HG03439 (cell line): ENCODE results near the gene MTG2.

Source experiments
- ATAC-seq: cut with Tn5 transposase; IDR thresholded peaks from one replicate; pipeline ENCODE4 v1.9.1; 2021; ENCODE audit warnings: mild to moderate bottlenecking, moderate library complexity; ENCODE audit not compliant: unreplicated experiment

The MTG2 gene

DNA sequence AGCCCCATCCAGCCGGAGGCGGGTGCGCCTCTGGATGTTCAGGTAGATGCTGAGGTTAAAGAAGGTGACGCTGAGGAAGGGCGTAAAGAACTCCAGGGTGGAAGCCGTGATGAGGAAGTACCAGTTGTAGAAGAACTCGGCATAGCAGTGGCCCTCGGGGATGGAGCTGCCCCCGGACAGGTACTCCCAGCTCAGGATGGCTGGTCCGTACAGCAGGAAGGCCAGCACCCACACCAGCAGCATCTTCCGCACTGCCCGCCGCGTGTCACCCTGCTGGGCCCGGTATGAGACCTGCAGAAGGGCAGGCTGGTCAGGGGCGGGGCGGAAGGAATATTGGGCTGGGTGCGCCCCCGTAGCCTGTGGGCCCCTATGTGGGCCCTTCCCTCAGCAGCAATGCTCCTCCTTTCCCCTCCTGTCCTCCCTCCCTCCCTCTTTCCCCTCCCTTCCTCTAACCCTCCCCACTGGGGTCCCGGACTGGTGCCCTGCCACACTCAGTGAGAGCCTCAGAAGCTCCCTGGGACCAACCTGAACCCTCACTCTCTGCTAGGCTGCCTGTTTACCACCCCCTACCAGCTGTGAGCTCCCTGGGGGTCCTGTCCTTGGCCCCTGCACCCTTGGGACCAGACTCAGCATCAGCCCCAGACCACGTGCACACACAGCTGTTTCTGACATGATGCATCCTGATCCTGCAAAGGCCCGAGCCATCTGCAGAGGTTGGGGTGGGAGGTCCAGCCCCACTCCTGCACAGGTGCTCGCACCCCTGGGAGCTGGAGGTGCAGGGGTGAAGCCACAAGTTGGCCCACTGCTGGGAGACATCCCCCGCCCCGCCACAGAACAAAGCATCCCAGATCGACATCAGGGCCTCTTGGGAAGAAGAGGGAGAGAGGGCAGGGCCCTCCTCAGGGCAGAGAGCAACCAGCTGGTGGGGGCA lies 34.1 kb downstream of the MTG2 start:
- ATAC-seq: no peak

DNA sequence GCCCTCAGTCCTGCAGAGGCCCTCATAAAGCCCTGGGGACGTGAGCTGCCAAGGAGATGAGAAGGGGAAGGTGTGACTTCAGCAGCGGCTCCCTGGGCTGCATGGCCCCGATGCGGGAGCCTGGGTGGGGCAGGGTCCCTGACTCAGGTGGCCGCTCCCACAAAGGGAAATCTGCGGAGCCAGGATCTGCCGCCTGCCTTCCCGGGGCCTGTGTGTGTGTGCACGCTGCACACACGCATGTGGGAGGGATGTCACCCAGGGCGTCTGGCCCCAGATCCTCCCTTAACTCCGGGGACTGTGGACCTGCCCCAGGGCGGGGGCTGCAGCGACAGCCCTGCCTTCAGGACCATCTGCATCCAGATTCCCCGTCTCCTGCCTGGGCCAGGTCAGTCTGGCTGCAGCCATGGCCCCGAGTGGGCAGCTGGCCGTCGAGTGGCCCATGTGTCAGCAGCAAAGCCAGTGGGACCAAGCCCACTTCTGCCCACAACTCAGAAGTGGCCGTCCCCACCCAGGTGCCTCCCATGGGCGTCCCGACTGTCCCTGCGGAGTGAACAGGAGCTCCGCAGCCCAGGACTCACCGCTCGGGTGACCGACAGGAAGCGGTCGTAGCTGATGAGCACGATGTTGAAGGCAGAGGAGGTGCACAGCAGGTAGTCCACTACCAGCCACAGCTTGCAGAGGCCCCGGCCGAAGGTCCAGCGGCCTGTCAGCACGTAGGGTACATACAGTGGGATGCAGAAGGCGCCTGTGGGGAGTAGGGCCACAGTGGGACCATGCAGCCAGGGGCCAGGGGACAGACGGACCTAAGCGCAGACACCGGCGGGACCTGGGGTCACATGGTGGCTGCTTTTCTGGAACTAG lies 35.3 kb downstream of the MTG2 start:
- ATAC-seq: no peak

DNA sequence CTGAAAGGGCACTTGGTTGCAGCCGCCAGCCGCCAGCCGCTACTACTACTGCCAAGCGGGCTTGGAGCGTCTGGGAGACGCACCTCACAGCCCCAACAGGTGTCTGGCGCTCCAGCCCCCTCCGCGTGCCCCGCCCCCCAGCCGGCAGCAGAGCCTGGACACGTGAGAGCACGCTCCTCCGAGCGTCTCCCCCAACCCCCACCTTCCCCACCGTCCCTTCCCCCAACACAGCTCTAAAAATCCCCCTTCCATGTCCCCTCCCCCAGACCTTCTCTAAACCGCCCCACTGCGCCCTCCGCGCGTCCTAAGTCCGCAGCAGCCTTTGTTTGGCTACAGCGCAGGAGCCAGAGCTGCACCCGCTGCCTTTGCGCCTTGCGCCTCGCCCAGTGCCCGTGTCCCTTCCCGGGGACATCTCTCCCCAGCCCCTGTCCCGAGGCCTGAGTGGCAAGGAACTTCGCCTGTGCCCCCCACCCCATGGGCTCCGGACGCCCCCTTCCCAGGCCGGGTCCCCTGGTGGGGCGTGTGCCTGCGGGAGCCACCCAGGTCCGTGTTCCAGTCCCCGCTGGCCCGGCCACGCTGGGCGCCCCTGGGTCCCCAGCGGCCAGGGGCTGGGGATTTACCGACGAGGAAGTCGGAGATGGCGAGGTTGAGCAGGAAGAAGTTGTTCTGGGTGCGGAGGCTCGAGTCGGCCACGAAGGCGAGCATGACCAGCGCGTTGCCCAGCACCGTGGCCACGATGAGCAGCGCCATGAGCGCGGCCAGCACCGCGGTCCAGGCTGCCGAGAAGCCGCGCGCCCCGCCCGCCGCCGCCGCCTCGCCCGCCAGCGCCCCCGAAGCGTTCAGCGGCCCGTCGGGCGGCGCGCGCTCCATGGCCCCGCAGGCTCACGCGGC lies 36.5 kb downstream of the MTG2 start:
- no peak for ATAC-seq

DNA sequence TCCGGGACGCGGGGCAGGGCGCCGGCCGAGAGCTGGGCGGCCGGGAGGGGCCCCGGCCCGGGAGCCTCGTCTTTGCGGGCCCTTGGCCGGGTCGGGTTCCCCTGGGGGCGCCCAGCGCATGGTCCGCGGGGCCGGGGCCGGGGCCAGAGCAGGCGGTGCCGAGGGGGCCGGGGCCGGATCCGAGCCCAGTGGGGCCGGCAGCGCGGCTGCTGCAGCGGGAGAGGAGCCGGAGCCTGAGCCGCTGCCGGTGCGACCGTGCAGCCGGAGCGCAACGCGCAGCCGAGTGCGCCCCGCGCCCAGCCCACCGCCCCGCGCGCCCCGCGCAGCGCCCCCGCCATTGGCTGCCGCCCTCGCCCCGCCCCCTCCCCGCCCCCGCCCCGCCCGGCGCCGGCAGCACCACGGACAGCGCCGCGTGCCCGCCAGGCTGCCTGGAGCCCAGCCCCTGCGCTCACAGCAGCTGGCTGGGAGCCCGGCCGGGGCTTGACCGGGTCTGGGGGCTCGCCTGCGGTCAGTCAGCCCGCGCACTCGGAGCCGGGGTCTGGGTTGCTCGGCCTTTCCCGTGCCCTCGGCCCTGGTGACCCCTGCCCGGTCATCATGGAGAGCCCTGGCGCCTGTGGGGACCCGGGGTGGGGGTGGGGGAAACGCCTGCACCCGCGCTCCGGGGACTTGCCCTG lies 37.3 kb downstream of the MTG2 start, which contains the start of gene HRH3:
TSS of gene HRH3 (minus strand) at position 287 of the 674 bp plus-strand sequence. CDS start 308 bp downstream, outside the sequence.
- no peak for ATAC-seq

DNA sequence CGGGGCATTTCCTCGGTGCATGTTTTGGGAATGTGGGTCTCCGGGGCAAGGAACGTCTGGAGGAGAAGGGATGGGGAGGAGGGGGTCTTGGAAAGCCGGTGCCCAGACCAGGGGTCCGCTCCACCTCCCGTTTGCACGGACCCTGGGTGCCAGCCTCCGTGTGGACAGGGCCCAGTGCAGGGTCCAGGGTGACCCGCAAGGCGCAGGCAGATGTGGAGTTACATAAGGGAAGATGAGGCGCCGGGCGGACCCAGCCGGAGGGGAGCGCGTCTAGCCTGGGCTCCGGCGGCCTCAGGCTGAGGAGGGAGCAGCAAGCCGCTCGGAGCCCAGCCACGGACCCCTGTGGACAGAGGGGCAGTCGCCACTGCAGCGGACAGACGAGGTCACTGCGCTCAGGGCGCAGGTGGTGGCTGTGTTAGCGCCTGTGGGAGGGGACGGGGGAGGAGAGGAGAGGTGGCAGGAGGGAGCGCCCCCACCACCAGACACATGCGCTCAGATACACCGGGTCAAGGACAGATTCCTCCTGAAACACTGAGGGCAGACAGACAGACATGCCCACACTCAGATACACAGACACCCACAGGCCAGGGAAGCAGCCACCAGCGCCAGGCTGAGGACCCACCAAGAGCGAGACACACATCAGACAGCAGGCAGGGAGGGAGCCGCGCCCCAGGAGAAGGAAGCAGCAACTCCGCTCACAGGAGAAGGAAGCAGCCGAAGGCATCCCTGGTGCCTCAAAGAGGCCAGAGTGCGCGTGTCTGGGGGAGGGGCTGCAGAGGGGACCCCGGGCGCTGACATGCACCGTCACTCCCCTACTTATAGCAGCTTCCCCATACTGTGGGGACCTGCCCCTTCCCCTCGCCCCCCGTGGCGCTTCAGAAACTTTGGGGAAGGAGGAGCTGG lies 38.1 kb downstream of the MTG2 start:
- no peak for ATAC-seq

DNA sequence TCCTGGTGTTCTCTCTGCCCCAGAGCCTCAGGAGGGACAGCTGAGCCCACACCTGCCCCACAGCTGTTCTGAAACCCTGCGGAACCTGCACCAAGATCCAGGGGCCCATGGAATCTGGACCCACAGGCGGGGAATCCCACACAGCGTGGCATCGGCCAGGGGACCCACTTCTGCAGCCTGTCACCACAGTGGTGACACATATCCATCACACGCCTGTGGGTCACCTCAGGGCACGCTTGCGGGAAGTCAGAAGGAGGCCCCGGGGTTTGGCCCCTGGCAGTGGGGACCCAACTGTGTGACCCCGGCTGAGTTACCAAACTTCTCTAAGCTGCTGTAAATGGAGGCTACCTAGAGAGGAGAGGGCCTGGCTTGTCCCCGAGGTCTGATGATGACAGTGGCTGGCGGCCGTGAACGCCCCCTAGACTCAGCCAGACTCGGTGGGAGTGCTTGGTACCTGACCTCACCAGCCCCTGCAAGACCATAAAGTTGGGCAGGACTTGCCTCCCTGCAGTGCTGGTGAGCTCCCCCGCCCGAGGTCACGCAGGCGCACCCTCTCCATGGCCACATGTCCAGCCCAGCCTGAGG lies 39.5 kb downstream of the MTG2 start:
- no peak for ATAC-seq

DNA sequence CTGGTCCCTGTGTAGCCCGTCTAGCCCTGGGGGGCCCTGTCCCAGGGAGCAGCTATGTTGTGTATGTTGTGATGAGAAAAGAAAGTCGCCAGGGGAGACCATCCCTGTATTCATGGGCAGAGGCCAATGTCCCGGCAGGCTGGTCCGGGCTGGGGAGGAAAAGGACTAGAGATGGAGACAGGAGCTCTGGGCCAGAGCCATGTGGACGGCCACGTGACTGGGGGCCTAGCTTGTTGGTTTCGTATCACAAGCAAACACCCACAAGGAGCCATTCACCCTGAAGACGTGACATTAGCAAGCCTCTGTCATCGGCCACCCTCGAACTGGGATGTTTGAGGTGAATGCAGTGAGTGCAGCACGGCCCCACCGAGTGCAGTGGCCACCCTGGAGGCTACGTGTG lies 40.1 kb downstream of the MTG2 start:
- no peak for ATAC-seq

DNA sequence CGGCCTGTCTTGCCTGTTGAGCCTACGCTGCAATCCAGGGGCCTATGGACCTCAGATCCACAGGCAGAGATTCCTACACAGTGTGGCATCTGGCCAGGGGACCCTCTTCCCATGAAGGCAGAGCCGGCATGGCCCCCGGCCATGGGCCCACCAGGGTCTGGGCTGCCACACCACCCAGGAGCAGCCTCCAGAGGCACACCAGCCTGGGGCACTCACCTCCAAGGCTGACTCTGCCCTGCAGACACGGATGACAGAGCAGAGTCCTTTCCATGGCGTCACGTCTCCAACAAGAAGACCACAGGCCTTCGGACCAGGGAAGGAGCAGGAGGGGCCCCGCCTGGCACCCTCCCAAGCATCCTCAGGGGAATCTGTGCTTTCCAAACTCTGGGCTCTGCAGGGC lies 40.7 kb downstream of the MTG2 start:
- ATAC-seq: no peak

DNA sequence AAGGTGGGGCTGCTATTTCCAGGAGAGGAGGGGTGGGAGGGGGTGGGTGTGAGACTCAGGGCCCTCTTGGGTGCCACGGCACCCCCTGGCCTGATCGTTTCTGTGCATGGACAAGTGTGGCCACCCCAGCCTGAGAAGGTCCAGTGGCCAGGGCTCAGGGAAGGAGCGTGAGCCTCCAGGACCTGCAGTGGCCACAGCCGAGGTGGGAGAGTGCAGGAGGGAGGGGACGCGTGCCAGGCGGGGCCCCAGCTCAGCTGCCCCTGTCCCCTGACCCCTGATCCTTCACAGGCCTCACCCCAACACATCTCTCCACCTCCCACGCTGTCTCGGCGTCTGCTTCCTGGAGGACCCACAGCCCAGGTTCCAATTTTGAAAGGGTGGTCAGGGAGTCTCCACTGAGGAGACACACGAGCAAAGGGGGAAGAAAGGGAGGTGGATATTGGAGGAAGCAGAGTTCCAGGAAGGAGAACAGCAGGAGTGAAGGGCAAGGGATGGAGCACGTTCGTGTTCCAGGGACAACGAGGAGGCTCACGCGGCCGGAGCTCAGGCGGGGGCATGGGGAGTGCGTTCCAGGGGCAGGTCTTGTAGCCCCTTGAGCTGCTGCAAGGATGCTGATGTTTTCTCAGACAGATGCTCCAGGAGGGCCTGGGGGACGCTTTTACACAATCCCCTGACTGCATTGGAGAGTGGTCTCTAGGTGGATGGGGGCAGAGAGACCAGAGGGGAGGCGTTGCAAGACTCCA lies 41.5 kb downstream of the MTG2 start:
- ATAC-seq: no peak

DNA sequence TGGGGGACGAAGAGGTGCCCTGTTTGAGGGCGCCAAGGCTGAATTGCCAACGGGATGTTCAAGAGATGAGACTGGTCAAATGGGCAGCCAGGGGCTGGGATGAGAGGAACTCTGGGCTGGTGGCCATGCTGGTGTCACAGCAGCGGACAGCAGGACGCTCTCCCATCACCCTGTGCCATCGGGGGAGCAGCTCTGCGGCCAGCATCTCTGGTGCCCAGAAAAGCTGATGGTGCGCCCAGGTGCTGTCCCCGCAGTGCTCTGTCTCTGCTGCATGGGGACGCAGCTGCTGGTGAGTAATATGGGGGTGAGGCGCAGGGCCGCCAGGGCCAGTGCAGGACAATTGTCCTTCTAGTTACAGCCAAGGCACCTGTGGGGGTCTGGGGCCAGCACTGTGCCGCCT lies 42.2 kb downstream of the MTG2 start:
- ATAC-seq: no peak

DNA sequence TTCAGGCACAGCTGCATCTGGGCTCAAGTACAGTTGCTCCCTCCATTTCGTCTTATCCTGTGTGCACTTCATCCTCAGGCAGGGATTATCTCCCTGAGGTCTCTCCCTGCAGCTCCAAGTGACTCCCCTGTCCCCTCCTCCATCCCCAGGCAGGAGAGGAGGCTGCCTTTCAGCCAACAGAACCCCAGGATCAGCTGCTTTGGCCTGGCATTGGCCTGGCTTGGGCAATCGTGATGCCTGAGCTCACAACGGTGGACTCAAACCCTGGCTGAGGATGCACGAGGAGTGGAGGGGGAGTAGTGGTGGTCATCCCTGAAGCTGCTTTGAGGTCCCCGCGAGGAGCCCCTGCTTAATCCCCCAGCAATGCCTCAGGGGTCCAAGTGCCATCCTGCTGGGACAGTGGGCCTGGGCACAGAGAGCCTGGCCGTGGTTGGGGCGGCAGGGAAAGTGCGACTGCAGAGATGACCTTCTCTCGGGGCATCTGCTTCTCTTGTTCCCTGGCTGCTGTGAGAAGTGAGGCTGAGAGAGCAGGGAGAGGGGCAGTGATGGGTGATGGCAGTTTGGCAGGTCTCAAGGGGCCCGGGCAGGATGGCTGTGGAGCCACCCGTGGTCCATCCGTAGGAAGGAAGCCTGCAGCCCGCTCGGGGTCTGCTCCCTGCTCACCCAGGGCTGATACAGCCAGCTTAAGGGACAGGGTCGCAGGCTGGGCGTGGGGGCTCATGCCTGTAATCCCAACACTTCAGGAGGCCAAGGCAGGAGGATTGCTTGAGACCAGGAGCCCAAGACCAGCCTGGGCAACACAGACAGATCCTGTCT lies 43.2 kb downstream of the MTG2 start:
- ATAC-seq: no peak

DNA sequence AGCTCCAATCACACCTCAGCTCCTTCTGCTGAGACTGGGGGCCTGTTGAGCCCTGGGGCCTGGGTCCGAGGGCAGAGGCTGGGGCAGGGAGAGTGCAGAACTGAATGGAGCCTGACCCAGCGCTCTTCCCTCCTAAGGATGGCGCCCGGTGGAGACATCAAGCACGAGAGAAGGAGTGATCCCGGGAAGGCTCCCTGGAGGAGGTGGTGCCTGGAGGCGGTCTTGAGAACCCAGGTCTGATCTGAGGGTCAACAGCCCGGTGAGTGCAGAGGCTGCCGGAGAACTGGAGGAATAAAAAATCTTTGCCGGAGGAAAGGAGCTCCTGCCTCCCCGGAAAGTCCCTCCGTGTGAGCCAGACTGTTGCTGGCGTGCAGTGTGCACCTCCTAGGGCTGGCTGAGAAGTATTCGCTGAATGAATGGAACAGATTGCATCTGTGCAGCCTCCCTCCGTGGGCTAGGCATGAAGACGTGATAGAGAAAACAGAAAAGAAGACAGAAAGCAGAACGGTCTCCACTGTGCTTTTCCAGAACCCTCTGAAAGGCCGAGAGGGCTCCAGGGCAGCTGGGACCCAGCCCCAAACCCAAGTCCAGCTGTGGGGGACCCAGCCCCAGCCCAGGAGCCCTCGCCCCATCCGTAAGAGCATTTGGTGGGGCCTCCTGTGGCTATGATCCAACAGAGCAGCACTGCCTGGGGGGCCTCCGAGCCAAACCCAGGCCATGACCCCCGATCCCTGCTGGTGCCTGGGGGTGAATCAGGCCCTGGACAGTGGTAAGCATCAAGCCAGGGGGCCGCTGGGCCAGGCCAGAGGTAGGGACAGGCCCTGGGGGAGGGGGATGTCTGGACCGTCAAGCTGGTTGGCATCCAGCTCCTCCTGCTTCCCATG lies 44.1 kb downstream of the MTG2 start:
- ATAC-seq: no peak

DNA sequence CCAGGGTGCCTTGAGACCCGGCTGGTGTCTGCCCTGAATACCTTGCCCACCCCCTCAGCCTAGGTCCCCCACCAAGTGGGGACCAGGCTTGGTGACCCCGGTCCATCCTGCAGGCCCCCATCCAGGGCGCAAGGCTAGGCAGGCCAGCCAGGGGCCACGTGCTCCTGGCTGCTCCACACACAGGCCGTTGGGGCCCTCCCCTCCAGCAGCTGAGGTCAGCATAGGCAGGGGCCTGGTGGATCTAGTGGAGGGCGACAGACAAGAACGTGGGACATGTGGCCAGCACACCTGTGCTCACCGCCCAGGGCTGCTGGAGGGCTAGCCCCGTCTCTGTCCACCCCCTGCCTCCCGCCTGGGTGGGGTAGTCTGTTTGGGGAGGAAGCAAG lies 44.8 kb downstream of the MTG2 start:
- no peak for ATAC-seq

DNA sequence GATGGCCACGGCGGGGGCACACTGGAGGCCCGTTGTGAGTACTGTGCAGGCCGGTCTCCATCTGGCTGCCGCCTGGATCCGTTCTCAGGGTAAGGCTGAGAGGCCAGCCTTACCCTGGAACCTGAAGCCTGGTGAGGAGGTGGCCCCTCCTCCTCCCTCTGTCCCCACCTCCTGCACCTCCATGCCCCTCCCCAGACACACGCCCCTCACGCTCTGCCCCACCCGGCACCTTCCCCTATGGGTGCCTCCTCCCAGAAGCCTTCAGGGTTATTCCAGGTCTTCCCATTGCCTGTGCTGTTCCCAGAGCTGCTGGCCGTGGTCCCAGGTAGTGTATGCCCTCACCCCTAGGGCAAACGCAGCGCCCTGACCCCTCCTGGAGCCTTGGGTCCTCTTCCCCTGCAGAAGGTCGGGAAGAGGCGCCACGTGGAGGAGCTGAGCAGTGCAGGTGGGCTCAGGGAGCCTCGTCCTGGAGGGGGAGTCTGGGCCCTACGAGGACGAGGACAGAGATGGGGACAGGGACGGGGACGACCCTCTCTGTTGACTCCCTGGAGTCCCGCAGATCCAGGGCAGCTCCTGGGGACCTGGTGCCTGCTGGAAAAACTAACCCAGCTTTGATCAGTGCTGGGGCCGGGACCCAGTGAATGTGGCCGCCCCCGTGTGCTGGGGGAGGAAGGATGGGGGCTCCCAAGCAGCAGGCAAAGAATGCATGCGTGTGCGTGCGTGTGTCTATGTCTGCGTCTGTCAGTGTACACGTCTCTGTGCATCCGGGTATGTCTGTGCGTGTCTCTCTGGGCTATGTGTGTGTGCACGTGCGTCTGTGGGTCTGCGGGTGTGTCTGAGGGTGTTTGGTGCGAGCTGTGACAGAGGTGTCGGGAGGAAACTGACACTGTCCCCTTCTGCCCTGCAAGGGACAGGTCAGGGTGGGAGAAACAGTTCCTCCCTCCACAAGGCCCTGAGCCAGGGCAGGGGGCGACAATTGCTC lies 45.4 kb downstream of the MTG2 start:
- no peak for ATAC-seq

DNA sequence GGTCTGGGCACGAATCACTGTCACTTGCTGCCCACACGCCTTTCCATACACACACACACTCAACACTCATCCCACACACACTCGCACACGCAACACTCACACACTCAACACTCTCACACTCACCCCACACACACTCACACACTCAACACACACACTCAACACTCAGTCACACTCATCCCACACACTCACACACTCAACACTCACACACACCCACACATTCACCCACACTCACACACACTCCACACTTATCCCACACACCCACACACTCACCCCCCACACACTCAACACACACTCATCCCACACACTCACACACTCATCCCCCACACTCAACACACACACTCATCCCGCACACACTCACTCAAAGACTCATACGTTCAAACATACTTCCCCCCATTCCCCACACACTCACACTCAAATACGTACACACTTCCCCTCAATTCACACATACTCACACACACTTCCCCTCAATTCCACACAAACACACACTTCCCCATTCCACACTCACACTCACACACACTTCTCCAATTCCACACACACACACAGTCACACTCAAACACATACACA lies 46.2 kb downstream of the MTG2 start:
- no peak for ATAC-seq
